AG04449 (cell line): ENCODE results near the gene ESRRA.
"Not testable (repeated sequence)": the region's sequence is repeated elsewhere in the genome, so short reads cannot be mapped to it uniquely, and the experiment has no call there.

Experiments used
- CTCF ChIA-PET: fragments of 350-600 bp; formaldehyde crosslinking; extraction: SDS; loops from one replicate; lab custom pipeline; 2021; ENCODE audit warnings: antibody characterized with exemption; lab: Yijun Ruan, JAX
- POLR2A ChIA-PET: fragments of 400-600, 350-600 bp; formaldehyde crosslinking; extraction: SDS; loops from one replicate; lab custom pipeline; 2020; ENCODE audit warnings: antibody characterized with exemption, inconsistent platforms; lab: Yijun Ruan, JAX
- DNase-seq: peaks from one replicate; pipeline ENCODE4 v3.0.0-alpha.2; 2010; ENCODE audit warnings: low read depth, low spot score
- H3K4me3 ChIP-seq: 2 replicates; pipeline ENCODE4 v1.5.1; 2011; ENCODE audit warnings: low read depth, mild to moderate bottlenecking, control low read depth, low read length
- TF ChIP-seq, protein P1 (sequence below): IDR thresholded peaks from one replicate; pipeline ENCODE4 v1.5.1; 2011; ENCODE audit warnings: mild to moderate bottlenecking, moderate library complexity, low read length, control low read depth, inconsistent platforms; ENCODE audit not compliant: insufficient read depth; ENCODE audit errors: missing control alignments

Gene ESRRA

GRCh38 chr11:64306563-64306875, 1.2 kb downstream of the ESRRA start:
- TF ChIP-seq, protein P1, sequence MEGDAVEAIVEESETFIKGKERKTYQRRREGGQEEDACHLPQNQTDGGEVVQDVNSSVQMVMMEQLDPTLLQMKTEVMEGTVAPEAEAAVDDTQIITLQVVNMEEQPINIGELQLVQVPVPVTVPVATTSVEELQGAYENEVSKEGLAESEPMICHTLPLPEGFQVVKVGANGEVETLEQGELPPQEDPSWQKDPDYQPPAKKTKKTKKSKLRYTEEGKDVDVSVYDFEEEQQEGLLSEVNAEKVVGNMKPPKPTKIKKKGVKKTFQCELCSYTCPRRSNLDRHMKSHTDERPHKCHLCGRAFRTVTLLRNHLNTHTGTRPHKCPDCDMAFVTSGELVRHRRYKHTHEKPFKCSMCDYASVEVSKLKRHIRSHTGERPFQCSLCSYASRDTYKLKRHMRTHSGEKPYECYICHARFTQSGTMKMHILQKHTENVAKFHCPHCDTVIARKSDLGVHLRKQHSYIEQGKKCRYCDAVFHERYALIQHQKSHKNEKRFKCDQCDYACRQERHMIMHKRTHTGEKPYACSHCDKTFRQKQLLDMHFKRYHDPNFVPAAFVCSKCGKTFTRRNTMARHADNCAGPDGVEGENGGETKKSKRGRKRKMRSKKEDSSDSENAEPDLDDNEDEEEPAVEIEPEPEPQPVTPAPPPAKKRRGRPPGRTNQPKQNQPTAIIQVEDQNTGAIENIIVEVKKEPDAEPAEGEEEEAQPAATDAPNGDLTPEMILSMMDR: no peak
- H3K4me3 ChIP-seq: peak overlapping the region; percentile 71
- ChIA-PET CTCF (interaction anchor here (7.1 to 8.2 kb wide), 2 partner anchors 9 to 46 kb away, joined by 111 to 127 read pairs; partner anchors contain the start of genes PRDX5 and TRMT112), POLR2A (interaction anchor here (1.0 kb wide), 1 partner anchor 11 kb away, joined by 5 read pairs; the partner anchor contains the start of genes PRDX5 and TRMT112)
- DNase-seq: no peak

- DNase-seq: no peak
- POLR2A ChIA-PET: interaction anchor here (1.0 kb wide), 1 partner anchor 10 kb away, joined by 5 read pairs; the partner anchor contains the start of genes PRDX5 and TRMT112
- peak overlapping the region; percentile 71 for H3K4me3 ChIP-seq
- TF ChIP-seq, protein P1: no peak
- CTCF ChIA-PET: interaction anchor here (7.1 to 8.2 kb wide), 2 partner anchors 9 to 46 kb away, joined by 111 to 127 read pairs; partner anchors contain the start of genes PRDX5 and TRMT112
Observed at GRCh38 chr11:64306876-64307622, 1.7 kb downstream of the ESRRA start.

GRCh38 chr11:64307795-64308194, 2.5 kb downstream of the ESRRA start:
- CTCF ChIA-PET: interaction anchor here (0.7 to 8.2 kb wide), 3 partner anchors 8 to 47 kb away, joined by 3 to 111 read pairs (median 4); partner anchors contain the start of genes PRDX5 and TRMT112
- H3K4me3 ChIP-seq, POLR2A ChIA-PET, DNase-seq: not testable (repeated sequence)

GRCh38 chr11:64312947-64313346, 7.6 kb downstream of the ESRRA start:
- ChIA-PET CTCF (interaction anchor here (1.1 to 10.4 kb wide), 3 partner anchors 9 to 43 kb away, joined by 3 to 111 read pairs (median 8); partner anchors contain the start of genes CATSPERZ and ESRRA), POLR2A (no interaction called here)
- no peak overlapping the region for H3K4me3 ChIP-seq
- DNase-seq: no peak
- TF ChIP-seq, protein P1: no peak

- POLR2A ChIA-PET: no interaction called here
- no peak overlapping the region for H3K4me3 ChIP-seq
- CTCF ChIA-PET: interaction anchor here (1.8 to 10.4 kb wide), 2 partner anchors 9 to 42 kb away, joined by 8 to 111 read pairs; partner anchors contain the start of genes CATSPERZ and ESRRA
- TF ChIP-seq, protein P1: no peak
- no peak for DNase-seq
Observed at GRCh38 chr11:64313491-64314145, 8.3 kb downstream of the ESRRA start.

DNA sequence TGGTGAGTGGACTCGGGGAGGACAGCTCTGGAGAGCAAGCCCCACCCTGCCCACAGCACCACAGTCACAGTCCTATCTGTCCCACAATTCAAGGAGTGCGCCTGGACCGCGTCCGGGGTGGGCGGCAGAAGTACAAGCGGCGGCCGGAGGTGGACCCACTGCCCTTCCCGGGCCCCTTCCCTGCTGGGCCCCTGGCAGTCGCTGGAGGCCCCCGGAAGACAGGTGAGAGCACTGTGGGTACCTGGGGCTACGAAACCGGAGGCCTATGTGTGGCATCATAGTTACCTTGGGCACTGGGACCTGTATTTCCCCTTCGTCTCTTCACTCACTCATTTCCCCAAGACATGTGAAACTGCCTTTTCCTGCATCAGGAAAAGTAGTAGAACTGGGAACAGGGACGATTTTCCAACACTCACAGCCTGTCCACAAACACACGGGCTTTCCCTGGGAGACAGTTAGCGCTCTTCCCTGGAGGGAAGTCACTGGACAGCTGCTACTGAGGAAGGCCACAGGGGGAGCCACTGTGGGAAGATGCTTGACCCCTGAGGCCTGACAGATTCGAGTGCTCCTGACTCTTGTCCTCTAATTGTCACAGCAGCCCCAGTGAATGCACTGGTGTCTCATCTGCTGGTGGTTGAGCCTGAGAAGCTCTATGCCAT, 9.0 kb downstream of the ESRRA start:
- no peak for DNase-seq
- no peak overlapping the region for H3K4me3 ChIP-seq
- ChIA-PET POLR2A (interaction anchor here (0.8 kb wide), 1 partner anchor 68 kb away, joined by 3 read pairs; no protein-coding TSS in a partner anchor), CTCF (interaction anchor here (1.8 to 10.4 kb wide), 2 partner anchors 10 to 41 kb away, joined by 8 to 111 read pairs; partner anchors contain the start of genes CATSPERZ and ESRRA)
- TF ChIP-seq, protein P1: no peak
